Psoas muscle (tissue), 8 donors: ENCODE measurements around the gene PLEKHH2. TPM values are rescaled to one million over a fixed set of nuclear protein-coding genes. Genes with fewer than 3 reads are reported as not detected.
A peak's percentile ranks its signal among the peaks of the same experiment; 100 is the strongest.

ENCODE experiments used
- ATAC-seq, 4 donors: fragments of 200-7000 bp; cut with Tn5 transposase; one replicate each; pipeline ENCODE4 v1.9.1; 2020; ENCODE audit warnings: moderate library complexity in 3 of 4, mild to moderate bottlenecking in 2 of 4
- DNase-seq, 2 donors: peaks; one replicate each; pipeline ENCODE4 v3.0.0-alpha.2; 2020
- H3K27ac ChIP-seq: fragments of 200-600 bp; one replicate; pipeline ENCODE4 v1.8.0; 2022
- H3K27me3 ChIP-seq, 3 donors: fragments of 200-600 bp in 1 of 3; one replicate each; pipeline versions ENCODE4 v1.6.1 to v1.8.0; 2013 to 2022; ENCODE audit warnings: low read length in 2 of 3, mild to moderate bottlenecking in 2 of 3, moderate library complexity in 1 of 3; ENCODE audit not compliant: insufficient read depth in 3 of 3
- H3K36me3 ChIP-seq, 2 donors: fragments of 200-600 bp in 1 of 2; one replicate each; pipeline versions ENCODE4 v1.6.1 to v1.8.0; 2013 to 2022; ENCODE audit warnings: low read depth in 1 of 2, mild to moderate bottlenecking in 1 of 2, moderate library complexity in 1 of 2; ENCODE audit not compliant: insufficient read depth in 1 of 2
- H3K4me1 ChIP-seq: fragments of 200-600 bp; one replicate; pipeline ENCODE4 v1.8.0; 2022
- H3K4me3 ChIP-seq: fragments of 200-600 bp; one replicate; pipeline ENCODE4 v1.8.0; 2022; ENCODE audit warnings: mild to moderate bottlenecking
- H3K9me3 ChIP-seq: fragments of 200-600 bp; one replicate; pipeline ENCODE4 v1.8.0; 2022
- CTCF ChIP-seq: fragments of 200-600 bp; IDR thresholded peaks from one replicate; pipeline ENCODE4 v1.8.0; 2022; ENCODE audit warnings: antibody characterized with exemption
- WGBS, 3 donors: extraction: QIAGEN DNeasy Blood & Tissue Kit; methylation state at CpG; one replicate each; pipeline versions ENCODE4 v1.1.6 to v1.1.7; 2013; 5-methylcytosine and 5-hydroxymethylcytosine counted together
- intact Hi-C, 2 donors: fragments of 100-400 bp; cut with DNase I; formaldehyde crosslinking; loops; one replicate each; pipeline versions ENCODE4 v1.11.0 to v1.14.2; 2022
- polyA plus RNA-seq, 3 donors: library from polyadenylated mRNA; stranded (reverse); fragments of 200-250 nt; gene quantifications; one replicate each; pipeline ENCODE4 v1.2.3, GENCODE V29; 2013
- total RNA-seq, 4 donors: library from RNA; stranded (reverse); fragmentation: NEBNext Ultra II Directional in 2 of 4; extraction: Animal tissue kit (Norgen Biotek cat#: 25700) in 2 of 4; gene quantifications; one replicate each; pipeline versions ENCODE4 v1.2.1 to v1.2.4, GENCODE V29; 2021 to 2023
- donor health status: healthy with polysubstance abuse.
- donor health status: DM: no; HTN: no; CAD: no; lungs with moderate emphysema.
- donor health status: Bipolar disorder and iron deficiency.
- donor health status: healthy.
- donor health status: DM: yes; HTN: yes; CAD: no.
- donor health status: DM: no; HTN: no; CAD: no.
- donor health status: DM: no; HTN: no; CAD: no.
- donor health status: DM: yes; HTN: yes; CAD: no.

The PLEKHH2 gene
- total and polyA plus RNA-seq, 7 donors = 0.14 to 2.2 (median 0.38) TPM

DNA sequence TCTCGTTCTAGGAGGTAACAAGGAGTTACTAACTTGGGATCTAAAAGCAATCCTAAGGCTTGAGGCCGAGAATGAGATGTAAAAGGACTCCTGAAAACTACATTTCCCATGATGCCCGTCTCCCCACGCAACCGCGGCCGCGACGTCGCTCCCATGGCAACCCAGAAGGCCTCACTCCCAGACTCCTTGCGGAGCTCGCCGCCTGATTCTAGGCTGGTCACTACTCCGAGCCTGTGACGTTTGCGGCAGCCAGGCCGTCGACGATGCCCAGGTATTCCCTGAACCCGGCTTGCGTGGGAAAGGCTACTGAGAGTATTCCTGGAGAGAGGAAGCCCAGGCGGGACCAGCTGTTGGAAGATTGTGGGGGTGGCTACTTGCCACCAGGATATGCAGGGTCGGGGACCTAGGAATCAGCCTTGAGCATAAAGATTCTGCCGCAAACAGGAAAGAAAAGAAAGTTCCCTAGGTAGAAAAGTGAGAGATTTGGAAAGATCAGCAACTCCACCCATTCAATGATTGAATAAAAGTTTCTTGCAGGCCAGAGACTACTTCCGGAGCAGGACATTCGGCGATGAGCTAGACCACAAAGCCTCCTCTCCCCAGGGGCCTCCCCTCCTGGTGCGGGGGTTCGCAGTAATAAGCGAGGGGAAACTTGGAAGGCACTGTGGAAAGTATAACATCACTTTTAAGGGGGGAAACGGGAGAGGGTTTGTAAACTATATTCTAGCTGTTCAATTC is 137.0 kb downstream of the PLEKHH2 start, which contains the start of gene DYNC2LI1:
TSS of gene DYNC2LI1 (plus strand) at position 164 of the 738 bp plus-strand sequence. CDS start at position 264, 100 bp downstream.
- WGBS, 3 donors = 0 to 1% (median 0%) methylated on average over 31 of the region's 31 CpGs
- intact Hi-C loops = loop anchor here in 1 of 2 donors (5.0 kb wide), 1 partner anchor 162 kb away; no protein-coding TSS in a partner anchor
- Histone ChIP-seq H3K9me3 (no peaks in the 10 kb centered on the region), H3K4me3 (peak within 1 kb of the TSS; percentile 85), H3K27ac (peak within 1 kb of the TSS; percentile 80), H3K27me3 (no peaks in the 10 kb centered on the region), H3K36me3 (peaks cover 0 to 19% of the 10 kb centered on the region in 2 donors), H3K4me1 (peaks cover 7% of the 10 kb centered on the region)
- TF ChIP-seq CTCF = no peak
- DNase-seq = peak; percentile 81 to 95
- peak; percentile 98 to 100 (median 100) for ATAC-seq

DNA sequence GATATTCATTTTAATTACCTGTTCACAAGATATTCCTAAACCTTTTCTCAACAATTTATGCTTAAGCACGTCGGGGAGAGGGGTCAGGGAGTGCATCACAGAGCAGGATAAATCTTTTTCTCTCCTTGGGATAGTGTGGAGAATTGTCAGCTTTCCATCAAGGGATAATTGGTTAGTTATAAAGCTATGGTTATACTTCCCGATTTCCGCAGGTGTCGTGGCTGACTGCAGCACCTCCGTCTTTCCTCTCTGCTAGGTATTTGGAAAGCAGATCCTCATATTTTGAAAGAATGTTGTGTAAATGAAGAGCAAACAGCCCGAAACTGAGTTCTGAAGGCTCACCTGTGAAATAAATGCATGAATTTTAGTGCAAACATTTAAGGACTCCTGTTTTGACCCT is 137.6 kb downstream of the PLEKHH2 start:
- TF ChIP-seq CTCF = no peak
- intact Hi-C loops = loop anchor here in 1 of 2 donors (5.0 kb wide), 1 partner anchor 162 kb away; no protein-coding TSS in a partner anchor
- H3K9me3 ChIP-seq = no peaks in the 10 kb centered on the region
- H3K27ac ChIP-seq = peak overlapping the region; percentile 80
- WGBS, 3 donors = 20 to 30% (median 23%) methylated on average over 7 of the region's 7 CpGs
- peaks cover 0 to 24% of the 10 kb centered on the region in 2 donors for H3K36me3 ChIP-seq
- peak overlapping the region; percentile 85 for H3K4me3 ChIP-seq
- DNase-seq (no peak), ATAC-seq (peak in 1 of 4 donors; percentile 20)
- H3K27me3 ChIP-seq = no peaks in the 10 kb centered on the region
- peaks cover 7% of the 10 kb centered on the region for H3K4me1 ChIP-seq

DNA sequence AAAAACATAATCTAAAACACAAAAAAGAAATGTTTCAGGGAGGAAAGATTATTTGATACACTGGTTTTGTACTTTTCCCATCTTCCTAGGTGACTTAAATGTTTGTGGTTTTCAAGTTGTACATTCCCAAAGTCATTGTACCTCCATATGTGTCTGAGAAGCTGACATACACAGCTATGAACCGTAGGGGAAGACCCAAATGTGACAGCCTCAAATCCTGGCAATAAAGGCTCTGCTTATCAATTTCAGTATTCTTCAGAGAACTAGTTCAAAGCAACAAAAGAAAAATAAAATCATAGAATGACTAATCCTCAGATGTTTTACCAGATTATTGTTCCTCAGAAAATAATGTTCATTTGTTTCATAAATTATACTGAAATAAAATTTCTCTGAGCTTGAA is 139.3 kb downstream of the PLEKHH2 start:
- peaks cover 7% of the 10 kb centered on the region for H3K4me1 ChIP-seq
- H3K36me3 ChIP-seq = peaks cover 0 to 24% of the 10 kb centered on the region in 2 donors
- no peak for TF ChIP-seq CTCF
- intact Hi-C loops = no loop called here
- DNase-seq (no peak), ATAC-seq (no peak)
- no peaks in the 10 kb centered on the region for H3K9me3 ChIP-seq
- H3K27ac ChIP-seq = no peak overlapping the region
- 62 to 79% (median 71%) methylated on average over 1 of the region's 1 CpG for WGBS, 3 donors
- H3K27me3 ChIP-seq = no peaks in the 10 kb centered on the region
- no peak overlapping the region for H3K4me3 ChIP-seq

- peaks cover 7% of the 10 kb centered on the region for H3K4me1 ChIP-seq
- no peak overlapping the region for H3K4me3 ChIP-seq
- no peak for TF ChIP-seq CTCF
- ATAC-seq (no peak), DNase-seq (no peak)
- no peak overlapping the region for H3K27ac ChIP-seq
- intact Hi-C loops = no loop called here
- no peaks in the 10 kb centered on the region for H3K9me3 ChIP-seq
- WGBS, 3 donors = 93 to 95% (median 95%) methylated on average over 8 of the region's 8 CpGs
- H3K36me3 ChIP-seq = peaks cover 0 to 24% of the 10 kb centered on the region in 2 donors
- no peaks in the 10 kb centered on the region for H3K27me3 ChIP-seq
Measured at GRCh38 chr2:43777306-43777926, 140.4 kb downstream of the PLEKHH2 start.
